Suppressor macrophage (primary cell): ENCODE measurements around the gene PLVAP.

Experiments
- DNase-seq, 4 experiments: peaks; one replicate each; pipeline ENCODE4 v3.0.0-alpha.2; 2020 to 2022

The PLVAP gene

DNA sequence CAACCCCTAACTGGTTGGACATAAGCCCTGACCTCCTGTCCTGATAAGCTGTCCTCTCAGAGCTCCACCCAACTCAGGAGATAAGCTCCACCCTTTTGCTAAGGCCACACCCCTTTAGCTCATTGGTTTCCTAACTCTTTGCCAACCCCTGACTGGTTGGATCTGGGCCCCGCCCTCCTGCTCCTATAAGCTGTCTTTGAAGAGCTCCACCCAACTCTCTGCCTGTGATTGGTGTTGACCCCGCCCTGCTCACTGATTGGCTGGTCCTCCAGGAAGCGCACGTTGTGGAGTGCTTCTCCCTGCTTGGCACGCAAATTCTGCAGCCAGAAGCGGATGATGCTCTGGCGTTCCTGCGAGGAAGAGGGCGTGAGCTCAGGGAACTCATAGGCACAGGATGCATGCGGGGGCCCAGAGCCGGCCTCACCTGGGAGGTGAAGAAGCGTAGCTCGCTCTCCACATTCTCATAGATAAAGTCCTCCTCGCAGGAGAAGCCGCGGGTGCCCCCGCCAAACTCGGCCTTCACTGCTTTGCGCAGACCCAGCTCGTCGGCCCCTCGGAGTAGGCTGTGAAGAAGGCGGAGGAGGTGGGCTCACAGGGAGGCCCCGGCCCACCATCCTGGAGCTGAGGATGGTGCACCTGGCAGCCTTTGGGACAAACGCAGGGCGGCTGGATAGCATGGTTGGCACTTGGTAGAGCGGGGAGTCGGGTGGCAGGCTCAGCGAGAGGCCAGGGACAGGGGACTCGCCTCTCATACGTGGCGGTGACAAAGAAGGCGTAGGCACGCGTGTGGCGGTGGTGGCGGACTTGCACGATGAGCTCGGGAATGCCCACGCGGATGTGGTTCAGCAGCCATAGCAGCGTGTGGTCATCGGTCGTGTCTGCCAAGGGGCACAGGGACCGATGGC is 44.2 kb downstream of the PLVAP start:
- DNase-seq, result peak; percentile 29 to 60 (median 42)

DNA sequence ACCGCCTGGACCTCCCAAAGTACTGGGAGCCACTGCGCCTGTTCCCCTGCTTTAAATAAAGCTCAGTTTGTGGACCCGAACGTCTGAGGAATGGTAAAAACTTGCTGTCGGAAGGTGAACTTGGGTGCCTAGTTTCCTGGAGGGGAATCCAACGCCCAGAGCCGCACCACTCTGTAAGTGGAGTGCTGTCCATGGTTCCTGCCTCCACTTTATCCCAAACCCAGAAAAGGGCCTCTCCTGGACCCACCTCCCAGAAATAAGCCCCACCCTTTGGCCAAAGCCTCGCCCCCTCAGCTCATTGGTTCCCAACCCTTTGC is 44.8 kb downstream of the PLVAP start:
- no peak for DNase-seq

DNA sequence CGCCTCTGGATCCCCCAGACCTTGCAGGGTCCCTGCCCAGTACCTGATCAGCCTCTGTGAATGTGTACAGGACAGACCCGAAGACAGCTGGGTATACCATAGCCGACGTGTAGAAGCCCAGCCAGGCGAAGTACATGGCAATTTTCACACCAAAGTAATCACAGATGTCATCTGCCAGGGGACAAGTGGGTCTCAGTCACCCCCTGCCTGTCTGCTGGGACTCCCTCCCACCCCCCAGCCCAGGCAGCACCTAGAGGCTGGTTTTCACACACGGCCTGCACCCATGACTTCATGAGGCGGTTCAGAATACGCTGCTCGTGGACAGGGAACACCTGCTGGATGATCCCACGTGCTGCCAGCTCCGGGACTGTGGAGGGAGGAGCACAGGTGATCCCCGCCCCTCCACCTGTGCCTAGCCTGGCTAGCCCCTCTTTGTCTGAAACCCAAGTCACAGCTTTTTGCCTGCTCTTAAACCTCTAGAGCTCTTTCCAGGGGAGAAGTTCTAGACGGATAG is 46.0 kb downstream of the PLVAP start:
- DNase-seq, result no peak

DNA sequence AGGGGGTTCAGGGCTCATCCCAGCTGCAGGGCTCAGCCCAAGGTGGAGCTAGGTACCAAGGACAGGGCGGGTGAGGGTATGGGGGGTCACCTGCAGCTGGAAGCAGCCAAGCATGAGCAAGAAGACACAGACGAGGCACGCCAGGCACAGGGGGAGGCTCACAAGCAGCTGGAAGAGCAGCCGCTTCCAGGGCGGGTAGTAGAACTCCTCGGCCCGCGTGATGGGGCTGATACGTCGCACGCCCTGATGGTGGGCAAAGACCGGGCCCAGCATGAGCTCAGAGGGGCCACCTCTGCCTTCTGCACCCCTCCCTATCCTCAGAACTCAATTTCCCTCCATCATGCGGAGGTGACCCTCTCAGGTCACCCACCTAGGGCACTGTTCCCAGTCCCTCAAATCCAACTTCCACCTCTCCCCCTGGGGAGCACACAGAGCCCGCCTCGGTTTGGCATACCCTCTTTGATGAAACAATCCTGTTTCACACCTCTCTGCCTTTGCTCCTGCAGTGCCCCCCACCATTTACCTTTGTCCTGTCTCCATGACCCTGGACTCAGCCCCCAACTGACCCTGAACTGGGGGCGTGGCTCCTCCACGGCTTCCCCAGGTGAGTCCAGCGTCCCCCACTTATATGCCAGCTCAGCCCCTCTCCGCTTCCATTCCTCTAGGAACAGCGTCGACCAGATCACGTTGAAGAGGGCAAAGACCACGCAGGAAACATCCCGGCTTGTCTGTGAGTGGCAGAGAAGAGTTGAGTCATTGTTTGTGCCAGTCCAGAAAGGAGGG is 46.7 kb downstream of the PLVAP start:
- DNase-seq, result no peak

DNA sequence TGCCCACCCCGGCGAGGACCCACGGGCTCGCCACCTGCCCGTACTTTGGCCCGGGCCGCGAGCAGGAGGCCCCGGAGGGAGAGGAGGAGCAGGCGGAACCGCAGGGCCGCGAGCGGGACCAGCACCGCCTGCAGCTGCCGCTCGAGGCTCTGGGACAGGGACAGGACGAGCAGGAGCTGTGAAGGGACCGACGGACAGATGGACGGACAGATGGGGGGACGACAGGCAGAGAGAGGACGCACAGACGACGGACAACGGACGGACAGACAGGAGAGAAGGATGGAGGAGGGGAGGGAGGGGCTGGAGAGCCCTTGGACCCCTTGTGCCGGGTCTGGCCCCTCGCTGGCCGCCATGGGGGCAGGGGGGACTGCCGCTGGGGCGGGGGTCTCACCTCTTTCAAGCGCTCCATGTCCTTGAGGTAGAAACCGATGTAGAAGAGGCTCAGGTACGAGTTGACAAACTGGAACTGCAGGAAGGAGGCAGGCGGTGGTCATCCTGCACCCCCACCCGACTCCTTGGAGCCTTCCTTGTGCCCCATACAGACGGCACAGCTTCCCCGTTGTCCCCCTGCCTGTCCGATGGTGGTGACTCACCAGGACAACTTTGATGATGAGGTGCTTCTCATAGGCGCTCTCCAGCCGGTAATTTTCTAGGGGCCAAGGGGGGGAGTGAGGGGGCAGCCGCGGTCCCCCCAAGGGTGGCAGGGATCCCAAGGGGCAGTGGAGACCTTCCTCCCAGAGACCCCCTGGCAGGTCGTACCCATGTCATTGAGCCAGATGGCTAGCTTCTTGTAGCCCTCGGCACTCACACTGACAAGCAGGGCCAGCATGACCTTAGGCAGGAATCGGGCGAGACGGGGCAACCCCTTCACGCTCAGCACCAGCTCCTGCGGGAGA is 47.5 kb downstream of the PLVAP start:
- DNase-seq, result no peak

DNA sequence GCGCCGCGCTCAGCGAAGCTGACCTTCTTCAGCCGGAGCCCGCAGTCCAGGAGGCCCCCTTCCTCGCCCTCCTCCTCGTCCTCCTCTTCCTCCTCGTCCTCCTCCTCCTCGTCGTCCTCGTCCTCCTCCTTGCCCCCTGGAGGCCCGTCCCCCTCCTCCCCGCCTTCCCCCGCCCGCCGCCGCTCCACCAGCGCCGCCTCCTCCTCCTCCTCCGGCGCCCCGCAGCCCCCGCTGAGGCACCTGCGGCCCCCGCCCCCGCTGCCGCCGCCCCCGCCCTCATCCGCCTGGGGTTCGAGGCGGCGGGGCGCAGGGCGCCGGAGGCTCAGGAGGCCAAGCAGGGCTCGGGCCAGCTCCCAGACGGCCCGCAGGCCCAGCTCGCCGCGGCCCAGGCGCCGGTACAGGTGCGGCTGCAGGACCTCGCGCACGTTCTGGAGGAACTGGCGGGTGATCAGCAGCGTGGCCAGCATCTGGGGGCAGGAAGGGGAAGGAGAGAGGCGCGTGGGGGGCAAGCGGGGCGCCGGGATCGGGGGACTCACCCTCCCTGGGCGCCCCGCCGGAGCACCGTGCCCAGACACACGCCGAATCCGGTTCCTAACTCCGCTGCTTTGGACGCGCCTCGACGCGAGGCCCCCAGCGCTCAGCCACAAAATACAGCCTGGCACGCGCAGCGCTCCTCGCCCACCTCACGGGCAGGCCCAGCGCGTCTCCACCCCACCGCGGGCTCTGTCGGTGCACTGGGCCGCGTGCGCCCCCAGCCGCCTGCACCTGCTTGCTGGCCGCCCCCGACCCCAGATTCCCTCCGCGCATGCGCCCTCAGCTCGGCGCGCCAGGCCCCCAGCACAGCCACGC is 48.4 kb downstream of the PLVAP start:
- no peak for DNase-seq

DNA sequence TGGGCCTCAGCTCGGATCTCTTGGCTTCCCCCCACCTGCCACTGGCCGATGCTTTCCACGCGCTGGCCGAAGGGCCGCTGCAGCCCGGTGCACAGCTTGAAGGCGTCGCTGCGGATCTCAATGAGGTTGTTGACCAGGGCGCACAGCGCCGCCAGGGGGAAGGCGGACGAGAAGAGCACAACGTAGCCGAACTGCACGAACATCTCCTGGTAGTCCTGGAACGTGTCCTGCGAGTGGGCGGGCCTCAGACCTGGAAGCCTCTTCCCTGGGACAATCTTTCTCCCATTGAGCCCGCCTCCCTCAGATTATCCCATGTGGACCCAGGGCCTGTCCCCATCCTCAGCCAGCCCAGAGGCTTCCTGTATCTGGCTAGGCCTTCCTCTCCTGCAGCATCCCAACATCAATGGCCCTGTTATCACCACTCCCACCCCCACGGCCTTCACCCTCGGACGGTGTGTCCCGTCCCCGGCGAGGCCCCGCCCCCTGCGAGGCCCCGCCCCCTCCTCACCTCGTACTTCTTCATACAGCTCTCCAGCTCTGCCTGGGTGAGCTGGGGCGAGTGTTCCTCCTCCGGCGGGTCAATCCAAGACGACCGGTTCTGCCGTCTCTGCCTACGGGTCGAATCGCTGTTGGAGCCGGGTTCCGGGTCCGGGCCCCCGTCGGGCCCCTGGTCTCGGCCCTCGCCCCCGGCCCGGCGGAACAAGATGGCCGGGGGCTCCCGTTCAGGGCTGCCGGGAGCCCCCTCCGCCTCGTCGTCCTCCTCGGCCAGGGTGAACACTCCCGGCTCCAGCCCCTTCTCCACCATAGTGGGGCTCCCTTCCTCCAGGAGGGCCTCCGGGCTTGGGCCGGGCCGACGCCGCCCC is 49.3 kb downstream of the PLVAP start:
- peak; percentile 40 to 73 (median 58) for DNase-seq

DNA sequence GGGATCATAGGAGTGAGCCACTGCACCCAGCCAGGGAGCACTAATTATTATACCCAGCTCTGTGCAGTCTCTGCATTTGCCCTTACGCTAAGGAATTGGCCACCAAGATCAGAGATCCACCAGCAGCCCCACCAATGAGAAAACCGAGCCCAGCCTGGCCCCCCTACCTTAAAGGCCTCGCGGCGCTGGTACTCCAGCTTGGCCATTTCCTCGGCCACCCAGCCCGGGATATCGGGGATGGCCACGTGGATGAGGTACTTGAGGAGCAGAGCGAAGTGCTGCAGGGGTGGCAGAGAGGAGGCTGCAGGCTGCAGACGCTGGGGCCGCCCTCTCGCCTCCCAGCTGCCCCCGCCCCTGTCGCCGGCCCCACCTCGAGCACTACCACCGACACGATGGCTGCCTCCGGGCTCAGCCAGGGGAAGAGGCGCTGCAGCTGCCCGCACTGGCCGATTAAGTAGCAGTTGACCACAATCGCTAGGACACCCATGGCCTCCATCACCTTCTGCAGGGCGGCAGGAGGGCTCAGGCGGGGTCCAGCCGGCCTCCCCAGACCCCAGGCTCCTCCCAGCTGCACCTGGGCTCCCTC is 50.0 kb downstream of the PLVAP start:
- DNase-seq, result no peak

DNA sequence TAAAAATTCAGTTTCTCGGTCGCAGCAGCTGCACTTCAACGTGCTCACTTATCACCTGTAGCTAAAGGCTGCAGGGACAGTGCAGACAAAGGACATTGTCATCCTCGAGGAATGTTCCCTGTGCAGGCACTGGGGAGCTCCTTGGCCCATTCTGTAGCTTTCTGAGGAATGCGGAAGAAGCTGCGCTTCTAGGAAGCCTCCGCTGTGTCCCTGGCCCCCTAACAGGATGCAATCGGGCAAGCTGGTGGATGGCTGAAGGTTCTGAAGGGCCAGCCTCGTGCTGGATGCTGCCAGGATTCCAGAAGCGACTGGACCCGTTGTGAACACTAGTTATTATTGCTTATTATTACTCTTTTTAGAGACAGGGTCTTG is 50.6 kb downstream of the PLVAP start:
- no peak for DNase-seq

DNA sequence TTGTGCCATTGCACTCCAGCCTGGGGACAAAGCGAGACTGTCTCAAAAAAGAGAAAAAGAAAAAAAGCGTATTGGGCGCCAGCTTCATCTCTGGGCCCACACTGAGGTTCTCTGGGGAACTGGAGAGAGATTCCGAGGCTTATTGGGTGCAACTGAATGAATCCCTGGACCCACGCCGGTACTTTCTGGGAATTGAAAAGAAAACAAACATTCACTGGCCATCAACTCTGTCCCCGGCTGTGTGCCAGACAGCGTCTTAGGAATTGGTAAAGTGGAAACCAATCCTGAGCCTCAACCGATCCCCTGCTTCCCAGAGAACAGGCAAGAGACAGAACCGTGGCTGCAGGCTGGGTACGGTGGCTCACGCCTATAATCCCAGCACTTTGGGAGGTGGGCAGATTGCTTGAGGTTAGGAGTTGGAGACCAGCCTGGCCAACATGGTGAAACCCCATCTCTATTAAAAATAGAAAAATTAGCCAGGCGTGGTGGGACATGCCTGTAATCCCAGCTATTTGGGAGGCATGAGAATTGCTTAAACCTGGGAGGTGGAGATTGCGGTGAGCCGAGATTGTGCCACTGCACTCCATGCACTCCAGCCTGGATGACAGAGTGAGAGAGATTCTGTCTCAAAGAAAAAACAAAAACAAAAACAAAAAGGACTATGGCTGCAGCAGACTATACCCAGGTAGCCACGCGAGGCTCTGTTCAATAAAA is 51.1 kb downstream of the PLVAP start:
- DNase-seq, result no peak

DNA sequence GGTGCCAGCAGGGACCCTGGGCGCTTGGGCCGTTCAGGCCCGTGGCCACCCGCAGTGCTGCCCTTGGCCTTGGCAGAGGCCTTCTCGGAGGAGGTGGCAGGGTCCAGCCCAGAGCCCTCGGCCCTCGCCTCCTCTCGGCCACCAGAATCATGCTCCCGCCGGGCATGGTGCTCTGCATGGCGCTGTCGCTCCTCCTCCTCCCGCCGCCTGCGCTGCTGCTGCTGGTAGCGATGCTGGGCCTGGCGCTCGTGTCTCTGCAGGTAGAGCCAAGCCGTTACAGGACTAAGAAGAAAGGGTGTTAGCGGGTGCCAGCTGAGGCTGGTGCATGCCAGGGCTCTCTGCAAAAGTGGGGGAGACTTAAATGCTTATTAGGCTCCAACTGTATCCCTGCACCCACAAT is 52.0 kb downstream of the PLVAP start:
- no peak for DNase-seq

DNA sequence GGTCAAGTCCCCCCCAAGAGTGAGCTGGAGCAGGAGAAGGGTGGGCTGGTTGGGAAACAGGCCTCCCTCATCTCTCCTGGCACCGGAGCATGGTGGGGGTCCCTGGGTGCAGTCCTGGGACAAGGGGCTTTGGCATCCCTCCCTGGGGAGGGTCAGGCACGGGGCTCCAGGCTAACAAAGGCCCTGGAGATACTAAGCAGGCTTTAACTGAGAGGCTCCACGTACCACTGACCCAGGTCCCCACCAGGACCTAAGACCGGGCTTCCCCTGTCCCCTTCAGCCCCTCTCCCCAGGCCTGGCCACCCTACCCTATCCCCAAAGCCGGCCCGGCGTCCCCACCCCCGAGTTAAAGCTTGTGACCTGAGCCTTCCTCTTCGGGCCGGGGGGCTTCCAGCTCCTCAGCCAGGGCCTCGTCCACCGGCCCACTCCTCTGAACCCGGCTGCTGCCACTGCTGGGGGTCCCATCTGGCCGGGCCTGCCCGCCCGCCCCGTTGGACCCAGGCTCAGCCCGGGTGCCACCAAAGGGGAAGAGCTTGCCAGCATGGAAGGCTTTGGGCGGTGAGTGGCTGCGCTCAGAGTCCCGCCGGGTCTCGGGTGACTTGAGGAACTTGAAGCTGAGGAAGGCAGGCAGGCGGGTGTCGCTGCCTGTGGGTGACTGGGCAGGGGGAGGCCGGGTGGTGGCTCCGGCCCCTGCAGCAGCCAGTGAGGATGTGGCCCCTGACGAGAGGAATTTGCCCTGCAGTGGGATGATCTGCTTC is 52.6 kb downstream of the PLVAP start:
- DNase-seq, result no peak

DNA sequence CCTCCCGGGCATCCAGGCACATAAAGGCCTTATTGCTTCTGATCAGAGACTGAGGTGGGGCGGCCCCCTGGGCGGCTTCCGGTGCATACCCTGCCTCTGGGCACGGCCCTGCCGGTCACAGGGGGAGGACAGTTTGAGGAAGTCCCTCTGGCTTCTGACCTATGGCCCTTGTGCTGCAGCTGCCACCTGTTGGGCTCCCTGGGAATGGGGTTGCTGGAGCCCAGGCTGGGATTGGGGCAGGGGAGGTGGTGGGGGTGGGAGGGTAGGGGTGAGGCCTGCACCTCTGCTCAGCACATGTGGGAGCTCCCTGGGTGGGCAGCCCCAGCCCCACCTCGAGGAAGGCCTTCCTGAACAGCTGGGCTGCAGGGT is 53.2 kb downstream of the PLVAP start:
- DNase-seq, result peak; percentile 55 to 84 (median 66)

DNA sequence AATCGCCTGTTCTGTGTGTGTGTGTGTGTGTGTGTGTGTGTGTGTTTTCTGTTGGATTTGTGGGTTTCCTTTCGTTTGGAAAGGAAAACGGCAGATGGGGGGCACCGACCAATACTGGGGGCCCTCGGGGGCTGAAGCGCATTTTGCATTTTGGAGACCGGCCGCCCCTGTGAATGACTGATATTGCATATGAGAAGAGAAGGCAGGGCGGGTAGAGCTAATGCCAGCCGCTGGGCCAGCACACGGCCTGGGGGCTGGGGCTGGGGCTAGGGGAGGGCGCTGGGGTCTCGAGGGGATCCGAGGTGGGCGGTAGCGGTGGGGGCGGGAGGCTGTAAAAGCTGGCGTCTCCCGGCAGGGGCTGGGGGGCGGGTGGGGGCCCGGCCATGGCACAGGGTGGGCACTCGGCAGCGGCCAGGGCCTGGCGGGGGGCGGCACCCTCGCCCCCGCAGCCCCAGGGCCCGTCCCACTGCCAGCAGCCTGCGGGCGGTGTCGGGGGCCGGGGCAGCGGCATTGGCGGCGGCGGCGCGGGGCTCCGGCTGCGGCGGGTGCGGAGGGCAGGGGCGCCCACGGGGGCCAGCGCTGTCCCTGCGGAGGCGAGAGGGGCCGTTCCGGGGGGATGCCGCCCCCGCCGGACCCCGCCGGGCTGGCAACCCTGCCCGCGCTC is 53.7 kb downstream of the PLVAP start:
- DNase-seq, result peak in 1 of 4 experiments; percentile 46

DNA sequence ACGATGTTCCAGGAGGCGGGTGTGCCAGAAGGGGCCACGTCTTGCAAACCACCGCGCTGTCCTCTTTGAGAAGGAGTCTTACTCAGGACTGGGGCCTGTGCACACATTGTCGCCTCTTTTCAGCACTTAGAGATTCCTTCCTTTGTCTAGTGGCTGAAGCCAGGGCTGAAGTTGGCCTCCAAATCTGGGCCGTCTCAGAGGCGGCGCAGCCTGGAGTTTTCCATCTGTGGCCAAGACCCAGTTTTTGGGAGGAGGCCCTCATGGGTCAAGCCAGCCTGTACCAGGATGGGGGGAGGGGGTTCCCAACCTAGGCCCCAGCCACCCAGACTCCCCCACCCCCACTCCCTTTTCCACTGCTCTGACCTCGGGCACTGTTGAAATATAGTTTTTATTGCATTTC is 54.3 kb downstream of the PLVAP start:
- DNase-seq, result no peak

DNA sequence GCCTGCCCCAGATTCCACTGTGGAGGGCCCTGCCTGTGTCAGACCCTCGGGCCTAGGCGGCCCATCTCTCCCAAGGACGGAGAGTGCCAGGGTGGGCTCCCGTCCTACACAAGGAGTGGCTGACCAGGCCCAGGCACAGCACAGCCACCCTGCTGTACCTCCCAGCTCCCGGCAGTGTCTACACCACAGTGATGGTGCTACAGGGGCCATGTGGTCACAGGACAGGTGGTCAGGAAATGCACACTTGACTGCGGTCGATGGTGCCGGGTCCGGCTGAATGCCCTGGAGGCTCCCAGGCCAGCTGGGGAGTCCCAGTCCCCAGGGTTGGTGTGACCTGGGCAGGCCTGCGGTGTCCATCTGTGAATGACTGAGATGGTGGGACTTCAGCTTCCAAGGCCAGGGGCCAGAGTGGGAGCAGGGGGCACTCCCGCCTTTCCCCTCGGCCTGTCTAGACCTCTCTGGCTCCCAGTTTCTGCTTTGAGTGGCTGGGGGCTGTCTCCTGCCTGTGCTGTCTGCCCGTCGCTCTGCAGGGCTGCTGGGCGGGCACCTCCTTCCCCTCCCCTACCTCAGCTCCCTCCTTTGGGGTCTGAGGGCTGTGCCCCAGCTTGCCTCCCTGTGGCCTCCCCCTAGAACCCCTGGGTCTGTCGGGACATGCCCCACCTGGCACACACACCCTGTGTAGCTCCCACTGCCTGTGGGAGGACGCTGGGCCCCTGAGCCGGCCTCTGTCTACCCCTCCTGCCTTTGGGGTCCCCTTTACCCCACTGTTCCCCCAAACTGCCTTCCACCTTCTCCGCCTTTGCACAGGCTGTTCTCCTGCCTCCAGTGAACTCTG is 55.3 kb downstream of the PLVAP start:
- DNase-seq, result no peak

DNA sequence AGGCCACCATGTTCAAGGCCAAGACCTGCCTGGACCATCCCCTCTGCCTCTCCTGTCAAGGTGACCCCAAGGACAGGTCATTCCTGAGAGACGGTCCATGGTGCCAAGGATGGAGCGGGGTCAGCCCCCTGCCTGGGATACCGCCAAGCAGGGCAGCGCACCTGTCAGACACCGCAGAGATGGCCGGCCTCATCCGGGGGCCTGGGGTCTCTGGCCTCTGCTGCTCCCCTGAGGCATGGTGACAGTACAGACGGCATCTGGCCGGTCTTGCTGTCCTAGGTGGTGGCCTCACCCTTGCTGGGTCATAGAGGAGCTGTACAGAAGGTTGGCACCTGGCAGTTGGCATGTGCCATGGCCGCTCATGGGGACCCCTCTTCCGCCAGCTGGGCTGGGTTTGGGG is 56.7 kb downstream of the PLVAP start:
- DNase-seq, result no peak
